ENCODE data around the gene SIPA1.
A peak's percentile ranks its signal among the peaks of the same experiment; 100 is the strongest.
"Not testable (repeated sequence)": the region's sequence is repeated elsewhere in the genome, so short reads cannot be mapped to it uniquely, and the experiment has no call there.

Gene SIPA1

DNA sequence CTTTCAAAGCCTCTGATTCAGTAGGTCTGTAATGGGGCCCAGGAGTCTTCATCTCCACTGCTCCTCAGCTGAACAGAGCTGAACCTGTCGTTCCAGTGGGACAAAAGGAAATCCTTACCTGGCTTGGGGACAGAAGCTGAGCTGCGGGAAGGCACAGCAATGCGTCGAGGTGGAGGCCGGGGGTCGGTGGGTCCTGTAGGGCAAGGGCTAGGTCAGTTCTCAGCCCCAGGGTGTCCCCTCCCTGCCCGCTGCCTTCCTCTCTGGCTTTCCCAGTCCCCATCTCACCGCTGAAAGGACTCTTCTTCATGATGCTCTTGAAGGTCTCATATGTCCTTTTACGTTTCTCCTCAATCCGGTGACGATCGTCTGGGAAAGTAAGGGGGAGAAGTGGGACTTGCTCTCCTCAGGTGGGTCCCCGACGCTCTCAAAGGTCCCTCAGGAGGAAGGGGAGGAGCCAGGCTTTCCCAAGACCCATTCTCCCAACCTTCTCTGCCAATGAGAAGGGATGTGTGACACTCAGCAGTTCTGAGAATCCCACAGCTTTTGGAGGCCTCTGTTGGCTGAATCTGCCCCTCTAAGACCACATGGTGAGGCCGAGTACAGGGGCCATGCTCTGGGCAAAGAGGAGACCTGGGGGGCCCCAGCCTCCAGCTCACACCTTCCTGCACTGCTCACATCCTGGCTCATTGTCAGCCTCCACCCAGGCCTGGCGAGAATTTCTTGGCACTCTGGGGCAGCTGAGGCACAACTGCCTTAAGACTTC lies 17.9 kb downstream of the SIPA1 start:
- Histone ChIP-seq H3K36me3 (ENCODE audit: control insufficient read depth, insufficient read depth, low read length) (peaks cover 76% of the 10 kb centered on the region), H3K4me1 (ENCODE audit: control insufficient read depth, insufficient read depth, low read length, poor library complexity, severe bottlenecking) (peaks cover 11% of the 10 kb centered on the region), H3K27ac (ENCODE audit: low read depth, low read length, severe bottlenecking) (no peak overlapping the region), H3K9me3 (ENCODE audit: control insufficient read depth, low read length) (no peaks in the 10 kb centered on the region), H3K4me3 (ENCODE audit: extremely low read depth, insufficient read depth, low read length, poor library complexity, severe bottlenecking) (no peak overlapping the region)
- WGBS, 2 experiments (ENCODE audit: insufficient coverage in 2 of 2), result 98 to 99% methylated on average over 13 of the region's 16 CpGs

DNA sequence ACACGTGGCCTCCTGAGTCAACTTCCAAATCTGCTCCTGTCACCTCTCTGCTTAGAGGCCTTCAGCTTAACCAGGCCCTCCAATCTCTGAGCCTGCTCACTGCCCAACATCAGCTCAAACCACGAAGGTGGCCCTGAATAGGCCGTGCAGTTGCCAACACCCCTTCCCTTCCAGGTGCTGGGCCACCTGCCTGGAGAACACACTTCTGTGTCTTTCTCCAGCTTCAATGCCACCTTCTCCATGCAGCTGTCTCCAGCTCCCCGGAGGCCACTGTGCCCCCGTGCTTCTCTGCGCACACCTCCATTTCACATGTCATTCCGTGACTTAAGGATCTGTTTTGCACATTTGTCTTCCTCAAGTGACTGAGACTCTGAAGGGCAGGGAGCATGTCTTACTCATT lies 19.5 kb downstream of the SIPA1 start:
- peaks cover 21% of the 10 kb centered on the region for H3K4me1 ChIP-seq (ENCODE audit: control insufficient read depth, insufficient read depth, low read length, poor library complexity, severe bottlenecking)
- no peak overlapping the region for H3K27ac ChIP-seq (ENCODE audit: low read depth, low read length, severe bottlenecking)
- 97 to 98% methylated on average over 7 of the region's 7 CpGs for WGBS, 2 experiments (ENCODE audit: insufficient coverage in 2 of 2)
- no peaks in the 10 kb centered on the region for H3K9me3 ChIP-seq (ENCODE audit: control insufficient read depth, low read length)
- H3K36me3 ChIP-seq (ENCODE audit: control insufficient read depth, insufficient read depth, low read length), result peaks cover 80% of the 10 kb centered on the region
- H3K4me3 ChIP-seq (ENCODE audit: extremely low read depth, insufficient read depth, low read length, poor library complexity, severe bottlenecking), result no peak overlapping the region

DNA sequence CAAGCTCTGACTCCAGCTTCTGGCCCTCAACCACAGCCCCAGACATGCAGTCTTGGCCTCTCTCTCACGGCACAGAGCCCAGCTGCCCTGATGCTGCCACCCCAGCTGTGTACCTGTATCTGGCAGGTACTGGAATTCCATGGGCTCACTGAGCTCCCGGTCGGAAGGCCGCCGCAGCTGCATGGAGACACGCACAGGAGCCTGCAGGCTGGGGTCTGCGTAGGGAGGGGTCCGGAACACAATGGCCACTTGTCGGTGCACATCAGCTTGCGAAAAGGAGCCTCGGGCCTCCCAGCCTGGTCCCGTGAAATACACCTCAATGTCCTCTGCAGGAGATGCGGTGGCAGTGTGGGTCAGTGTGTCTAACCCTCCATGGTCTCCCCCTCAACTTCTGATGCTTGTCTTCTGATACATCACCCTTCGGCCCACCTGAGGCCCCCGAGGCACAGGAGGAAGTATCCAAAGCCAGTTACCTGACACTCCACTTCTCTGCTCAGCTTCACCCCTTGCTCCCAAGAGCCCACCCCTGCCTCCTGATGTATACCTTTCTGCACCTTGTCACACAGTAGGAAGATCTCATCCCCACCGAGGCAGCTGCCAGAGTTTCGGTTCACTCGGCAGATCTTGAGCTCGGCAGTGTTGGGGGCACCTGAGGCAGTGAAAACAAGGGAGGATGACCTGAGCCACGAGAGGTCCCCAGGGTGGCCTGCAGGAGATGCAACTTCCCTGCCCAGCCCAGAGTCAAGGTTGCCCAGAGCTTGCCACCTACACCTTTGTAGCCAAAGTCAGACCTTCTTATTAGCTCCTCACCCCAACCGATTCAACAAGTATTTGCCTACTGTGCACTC lies 20.5 kb downstream of the SIPA1 start:
- H3K27ac ChIP-seq (ENCODE audit: low read depth, low read length, severe bottlenecking), result no peak overlapping the region
- no peak overlapping the region for H3K4me3 ChIP-seq (ENCODE audit: extremely low read depth, insufficient read depth, low read length, poor library complexity, severe bottlenecking)
- H3K4me1 ChIP-seq (ENCODE audit: control insufficient read depth, insufficient read depth, low read length, poor library complexity, severe bottlenecking), result peaks cover 15% of the 10 kb centered on the region
- 96 to 97% methylated on average over 21 of the region's 21 CpGs for WGBS, 2 experiments (ENCODE audit: insufficient coverage in 2 of 2)
- peaks cover 80% of the 10 kb centered on the region for H3K36me3 ChIP-seq (ENCODE audit: control insufficient read depth, insufficient read depth, low read length)
- H3K9me3 ChIP-seq (ENCODE audit: control insufficient read depth, low read length), result no peaks in the 10 kb centered on the region

DNA sequence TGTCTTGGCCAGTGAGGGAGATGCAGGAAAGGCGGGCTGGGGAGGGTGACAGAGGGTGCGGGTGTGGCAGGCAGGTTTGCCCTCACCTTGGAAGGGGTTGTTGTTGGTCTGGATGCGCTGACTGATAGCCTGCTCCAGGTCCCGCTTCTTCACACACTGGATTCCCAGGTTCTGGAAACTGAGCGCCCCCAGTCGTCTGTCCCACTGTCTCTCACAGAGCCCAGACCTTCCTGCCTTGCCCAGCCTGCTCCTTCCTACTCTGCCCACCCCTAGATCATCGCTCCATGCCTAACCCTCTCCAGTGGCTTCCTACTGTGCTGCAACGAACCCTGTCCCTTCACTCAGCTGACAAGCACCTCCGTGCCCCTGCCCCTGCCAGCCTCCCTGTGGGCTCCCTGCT lies 22.1 kb downstream of the SIPA1 start:
- H3K36me3 ChIP-seq (ENCODE audit: control insufficient read depth, insufficient read depth, low read length), result peaks cover 67% of the 10 kb centered on the region
- no peaks in the 10 kb centered on the region for H3K9me3 ChIP-seq (ENCODE audit: control insufficient read depth, low read length)
- no peak overlapping the region for H3K4me3 ChIP-seq (ENCODE audit: extremely low read depth, insufficient read depth, low read length, poor library complexity, severe bottlenecking)
- peaks cover 17% of the 10 kb centered on the region for H3K4me1 ChIP-seq (ENCODE audit: control insufficient read depth, insufficient read depth, low read length, poor library complexity, severe bottlenecking)
- WGBS, 2 experiments (ENCODE audit: insufficient coverage in 2 of 2), result 91 to 96% methylated on average over 8 to 9 of the region's 9 CpGs
- no peak overlapping the region for H3K27ac ChIP-seq (ENCODE audit: low read depth, low read length, severe bottlenecking)

DNA sequence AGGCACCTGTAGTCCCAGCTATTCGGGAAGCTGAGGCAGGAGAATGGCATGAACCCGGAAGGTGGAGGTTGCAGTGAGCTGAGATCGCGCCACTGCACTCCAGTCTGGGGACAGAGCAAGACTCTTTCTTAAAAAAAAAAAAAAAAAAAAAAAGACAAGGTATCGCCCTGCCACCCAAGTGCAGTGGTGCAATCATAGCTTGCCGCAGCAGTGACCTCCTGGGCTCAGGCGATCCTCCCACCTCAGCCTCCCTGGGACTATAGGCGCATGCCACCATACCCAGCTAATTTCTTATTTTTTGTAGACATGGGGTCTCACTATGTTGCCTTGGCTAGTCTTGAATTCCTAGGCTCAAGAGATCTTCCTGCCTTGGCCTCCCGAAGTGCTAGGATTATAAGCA lies 23.0 kb downstream of the SIPA1 start:
- Histone ChIP-seq H3K36me3 (ENCODE audit: control insufficient read depth, insufficient read depth, low read length) (peaks cover 58% of the 10 kb centered on the region), H3K4me1 (ENCODE audit: control insufficient read depth, insufficient read depth, low read length, poor library complexity, severe bottlenecking) (peaks cover 17% of the 10 kb centered on the region)
- H3K4me3 ChIP-seq (ENCODE audit: extremely low read depth, insufficient read depth, low read length, poor library complexity, severe bottlenecking); H3K9me3 ChIP-seq (ENCODE audit: control insufficient read depth, low read length); H3K27ac ChIP-seq (ENCODE audit: low read depth, low read length, severe bottlenecking): not testable (repeated sequence)
- 92 to 97% methylated on average over 7 to 8 of the region's 9 CpGs for WGBS, 2 experiments (ENCODE audit: insufficient coverage in 2 of 2)

DNA sequence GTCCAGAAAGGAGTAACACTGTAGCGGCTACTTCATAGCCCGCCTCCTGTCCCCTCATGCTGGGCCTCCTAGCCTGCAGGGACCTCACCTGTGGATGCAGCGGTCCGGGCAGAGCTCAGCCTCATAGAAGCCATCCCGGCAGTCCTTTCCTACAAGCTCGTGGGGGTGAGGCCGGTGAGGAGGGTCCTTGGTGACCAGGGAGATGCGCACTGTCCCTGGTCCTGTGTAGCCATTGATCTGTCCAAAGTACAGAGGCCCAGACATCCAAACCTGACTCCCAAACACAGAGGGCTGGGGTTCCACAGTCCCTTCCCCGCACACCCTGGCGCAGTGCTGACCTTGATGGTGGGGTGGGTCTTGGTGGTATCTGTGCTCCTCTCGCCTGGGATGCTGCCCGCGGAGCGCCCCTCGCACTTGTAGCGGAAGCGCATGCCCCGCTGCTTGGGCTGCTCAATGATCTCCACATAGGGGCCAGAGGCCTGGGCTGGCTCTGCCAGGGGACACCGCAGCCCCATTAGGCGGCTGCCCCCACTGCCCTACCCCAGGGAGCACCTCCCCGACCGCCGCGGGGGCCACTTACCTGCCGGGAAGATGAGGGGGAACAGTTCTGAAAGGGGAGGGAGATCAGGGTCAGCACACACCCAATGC lies 23.8 kb downstream of the SIPA1 start:
- peaks cover 17% of the 10 kb centered on the region for H3K4me1 ChIP-seq (ENCODE audit: control insufficient read depth, insufficient read depth, low read length, poor library complexity, severe bottlenecking)
- 79 to 93% methylated on average over 13 to 19 of the region's 25 CpGs for WGBS, 2 experiments (ENCODE audit: insufficient coverage in 2 of 2)
- no peaks in the 10 kb centered on the region for H3K9me3 ChIP-seq (ENCODE audit: control insufficient read depth, low read length)
- peak overlapping the region; percentile 78 for H3K4me3 ChIP-seq (ENCODE audit: extremely low read depth, insufficient read depth, low read length, poor library complexity, severe bottlenecking)
- peak overlapping the region; percentile 95 for H3K27ac ChIP-seq (ENCODE audit: low read depth, low read length, severe bottlenecking)
- peaks cover 55% of the 10 kb centered on the region for H3K36me3 ChIP-seq (ENCODE audit: control insufficient read depth, insufficient read depth, low read length)

DNA sequence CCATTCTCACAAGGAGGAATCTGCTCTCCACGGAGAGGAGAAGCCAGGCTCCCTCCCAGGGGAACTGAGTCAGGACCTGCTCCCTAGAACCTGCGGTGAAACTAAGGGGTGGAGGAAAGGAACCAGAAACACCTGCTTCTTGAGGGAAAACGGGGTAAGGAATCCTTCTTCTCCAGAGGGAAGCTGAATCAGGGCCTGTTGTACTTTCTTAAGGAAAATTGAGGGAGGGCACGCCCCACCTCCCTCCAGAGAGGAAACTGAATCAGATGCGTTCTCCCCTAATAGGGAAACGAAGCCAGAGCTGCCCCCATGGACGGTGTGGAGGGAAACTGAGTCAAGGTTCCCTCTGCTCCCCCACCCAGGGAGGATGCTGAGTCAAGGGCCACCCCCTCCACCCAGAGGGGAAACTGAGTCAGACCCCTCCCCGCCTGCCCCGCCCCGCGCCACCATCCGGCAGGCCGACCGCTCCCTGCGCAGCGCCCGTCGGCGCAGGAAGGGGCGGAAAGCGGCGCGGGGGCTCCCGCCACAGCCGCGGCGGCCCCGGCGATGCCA lies 24.4 kb downstream of the SIPA1 start:
- 0 to 1% methylated on average over 15 to 22 of the region's 29 CpGs for WGBS, 2 experiments (ENCODE audit: insufficient coverage in 2 of 2)
- Histone ChIP-seq H3K4me1 (ENCODE audit: control insufficient read depth, insufficient read depth, low read length, poor library complexity, severe bottlenecking) (peaks cover 17% of the 10 kb centered on the region), H3K9me3 (ENCODE audit: control insufficient read depth, low read length) (no peaks in the 10 kb centered on the region), H3K4me3 (ENCODE audit: extremely low read depth, insufficient read depth, low read length, poor library complexity, severe bottlenecking) (peak overlapping the region; percentile 78), H3K27ac (ENCODE audit: low read depth, low read length, severe bottlenecking) (peak overlapping the region; percentile 95), H3K36me3 (ENCODE audit: control insufficient read depth, insufficient read depth, low read length) (peaks cover 49% of the 10 kb centered on the region)

DNA sequence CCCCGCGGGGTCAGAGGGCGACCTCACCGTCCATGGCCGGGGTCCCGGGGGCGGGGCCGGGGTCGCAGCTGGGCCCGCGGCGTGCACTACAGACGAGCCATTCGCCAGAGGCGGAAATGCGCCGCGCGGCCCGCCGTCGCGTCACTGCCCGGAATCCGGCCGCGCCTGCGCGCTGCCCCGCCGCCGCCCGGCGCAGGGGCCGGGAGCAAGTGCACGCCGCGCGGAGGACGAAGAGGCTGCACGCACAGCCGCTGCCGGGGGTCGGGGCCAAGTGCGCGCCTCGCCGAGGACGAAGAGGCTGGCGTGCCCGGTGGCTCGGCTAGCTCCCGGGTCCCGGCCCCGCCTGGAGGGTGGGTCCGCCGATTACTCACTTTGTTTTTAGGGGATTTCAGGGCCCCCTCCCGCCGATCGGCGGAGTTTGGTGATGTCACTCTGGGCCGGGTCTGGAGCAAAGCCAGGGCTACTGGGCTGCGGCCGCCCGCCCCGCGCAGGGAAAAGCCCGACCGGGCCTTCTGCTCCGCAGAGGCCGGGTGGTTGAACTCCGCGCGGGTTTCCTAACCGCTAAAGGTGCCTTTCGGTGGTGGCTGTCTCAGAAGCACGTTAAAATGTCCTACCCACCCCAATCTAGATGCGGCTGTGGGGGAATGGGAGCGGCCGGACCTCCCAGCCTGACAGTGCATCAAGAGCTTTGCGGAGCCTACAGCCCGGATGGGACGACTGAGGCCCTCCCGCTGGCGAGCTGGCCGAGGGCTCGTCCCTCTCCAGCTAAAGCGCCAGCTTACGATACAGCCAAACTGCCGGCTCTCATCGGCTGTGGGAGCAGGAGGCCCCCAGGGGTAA lies 25.1 kb downstream of the SIPA1 start, which contains the start of gene RELA:
RELA (minus strand) TSS at position 118 of the 840 bp plus-strand sequence; CDS start at position 34, 84 bp downstream.
- Histone ChIP-seq H3K9me3 (ENCODE audit: control insufficient read depth, low read length) (no peaks in the 10 kb centered on the region), H3K4me1 (ENCODE audit: control insufficient read depth, insufficient read depth, low read length, poor library complexity, severe bottlenecking) (peaks cover 17% of the 10 kb centered on the region), H3K27ac (ENCODE audit: low read depth, low read length, severe bottlenecking) (peak within 1 kb of the TSS; percentile 95), H3K4me3 (ENCODE audit: extremely low read depth, insufficient read depth, low read length, poor library complexity, severe bottlenecking) (peak within 1 kb of the TSS; percentile 78), H3K36me3 (ENCODE audit: control insufficient read depth, insufficient read depth, low read length) (peaks cover 42% of the 10 kb centered on the region)
- WGBS, 2 experiments (ENCODE audit: insufficient coverage in 2 of 2), result 0 to 1% methylated on average over 63 to 81 of the region's 91 CpGs

DNA sequence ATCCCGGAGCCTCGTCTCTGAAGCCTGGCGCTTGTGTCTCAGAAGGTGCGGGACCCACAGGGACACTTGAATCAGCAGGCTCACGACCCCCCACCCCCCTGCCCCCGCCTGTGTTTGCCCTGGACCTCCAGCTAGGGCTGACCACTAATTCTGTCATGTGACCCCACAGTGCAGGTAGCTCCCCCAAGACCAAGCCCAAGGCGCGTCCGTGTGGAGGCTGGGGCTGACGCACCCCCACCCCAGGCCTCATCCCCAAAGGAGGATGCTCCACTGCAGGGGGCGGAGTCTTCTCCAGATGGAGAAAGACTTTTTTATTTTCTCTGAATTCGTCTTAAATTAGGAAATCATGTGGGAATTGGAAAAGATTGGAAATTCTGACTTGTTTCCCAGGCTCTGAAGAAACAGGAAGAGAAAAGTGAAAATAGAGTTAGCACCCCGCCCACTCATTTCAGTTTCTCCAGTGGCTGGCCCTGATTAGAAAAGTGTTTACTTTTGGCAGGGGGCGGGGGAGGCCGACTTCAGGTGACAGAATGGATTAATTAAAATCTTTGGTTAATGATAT lies 25.8 kb downstream of the SIPA1 start:
- WGBS, 2 experiments (ENCODE audit: insufficient coverage in 2 of 2), result 2 to 6% methylated on average over 6 to 10 of the region's 15 CpGs
- H3K4me1 ChIP-seq (ENCODE audit: control insufficient read depth, insufficient read depth, low read length, poor library complexity, severe bottlenecking), result peaks cover 17% of the 10 kb centered on the region
- no peaks in the 10 kb centered on the region for H3K9me3 ChIP-seq (ENCODE audit: control insufficient read depth, low read length)
- H3K4me3 ChIP-seq (ENCODE audit: extremely low read depth, insufficient read depth, low read length, poor library complexity, severe bottlenecking), result peak overlapping the region; percentile 78
- peaks cover 35% of the 10 kb centered on the region for H3K36me3 ChIP-seq (ENCODE audit: control insufficient read depth, insufficient read depth, low read length)
- peak overlapping the region; percentile 95 for H3K27ac ChIP-seq (ENCODE audit: low read depth, low read length, severe bottlenecking)

Measured in mesodermal cell (in vitro differentiated cells).